A549 (cell line): Measurements from ENCODE around the gene NCAPD3. TPM values are rescaled to one million over a fixed set of nuclear protein-coding genes. Genes with fewer than 3 reads are reported as not detected.

Source experiments
- ATAC-seq, 2 experiments: fragments of 200-7000 bp in 1 of 2; fragments of >200 bp in 1 of 2; cut with Nextera tagmentation in 1 of 2; cut with Tn5 transposase in 1 of 2; 3 replicates each; pipeline versions ENCODE4 v1.8.0 to v1.9.1; 2018 to 2020; ENCODE audit warnings: mild to moderate bottlenecking in 1 of 2, moderate library complexity in 1 of 2
- CTCF ChIA-PET: fragments of 300-600 bp; sonication (Branson Sonifier 250); formaldehyde crosslinking; extraction: SDS; loops from one replicate; lab custom pipeline; 2021; ENCODE audit warnings: antibody characterized with exemption, inconsistent platforms; lab: Yijun Ruan, JAX
- POLR2A ChIA-PET: fragments of 350-600 bp; formaldehyde crosslinking; extraction: SDS; loops from one replicate; lab custom pipeline; 2021; ENCODE audit warnings: antibody characterized with exemption, inconsistent platforms; lab: Yijun Ruan, JAX
- DNase-seq, 2 experiments: peaks; one replicate each; pipeline versions ENCODE4 v3.0.0 to v3.0.0-alpha.2; 2011 to 2016; ENCODE audit warnings: low read depth in 1 of 2, low spot score in 1 of 2
- FAIRE-seq: peaks from 2 replicates; lab custom pipeline; 2011; peaks lifted over from hg19 to GRCh38; lab: Jason Lieb, UNC
- H3K27ac ChIP-seq, 2 experiments: fragments of >200 bp; sonication (Bioruptor Twin); formaldehyde crosslinking; 3 replicates each; pipeline ENCODE4 v1.5.1; 2016 to 2017
- H3K4me1 ChIP-seq: fragments of >200 bp; sonication (Bioruptor Twin); formaldehyde crosslinking; 3 replicates; pipeline ENCODE4 v1.6.1; 2016
- H3K4me2 ChIP-seq: fragments of >200 bp; sonication (Bioruptor Twin); formaldehyde crosslinking; 3 replicates; pipeline ENCODE4 v1.6.1; 2016
- H3K4me3 ChIP-seq: fragments of >200 bp; sonication (Bioruptor Twin); formaldehyde crosslinking; 3 replicates; pipeline ENCODE4 v1.5.1; 2016
- H3K9me3 ChIP-seq: fragments of >200 bp; sonication (Bioruptor Twin); formaldehyde crosslinking; 3 replicates; pipeline ENCODE4 v1.6.1; 2016
- CHD2 ChIP-seq: fragments of 150-350 bp; IDR thresholded peaks from 2 replicates; pipeline ENCODE4 v1.6.1; 2014; ENCODE audit warnings: low read length; ENCODE audit not compliant: partially characterized antibody
- EHF ChIP-seq: fragments of 250-450 bp; sonication (Bioruptor Pico); IDR thresholded peaks from 2 replicates; pipeline ENCODE4 v1.5.0; 2020; ENCODE audit warnings: mild to moderate bottlenecking
- ESRRA ChIP-seq: fragments of 150-350 bp; IDR thresholded peaks from 2 replicates; pipeline ENCODE4 v1.6.1; 2014; ENCODE audit warnings: mild to moderate bottlenecking, low read length, borderline replicate concordance
- FOSL2 ChIP-seq, 2 experiments: fragments of 450-650 bp in 1 of 2; fragments of >200 bp in 1 of 2; sonication (Bioruptor Twin) in 1 of 2; formaldehyde crosslinking; IDR thresholded peaks; 2 replicates each; pipeline versions ENCODE4 v1.5.0 to v1.6.1; 2016 to 2020; ENCODE audit warnings: mild to moderate bottlenecking in 1 of 2, moderate library complexity in 1 of 2
- JUN ChIP-seq, 2 experiments: fragments of >200 bp; sonication (Bioruptor Twin); formaldehyde crosslinking; IDR thresholded peaks; 2 replicates in 1 of 2; 3 replicates in 1 of 2; pipeline ENCODE4 v1.6.1; 2016 to 2017
- MAZ ChIP-seq: fragments of 150-350 bp; IDR thresholded peaks from 2 replicates; pipeline ENCODE4 v1.6.1; 2014; ENCODE audit warnings: antibody characterized with exemption, low read depth, low read length, borderline replicate concordance
- MYC ChIP-seq: IDR thresholded peaks from 2 replicates; pipeline ENCODE4 v1.6.1; 2012; ENCODE audit warnings: mild to moderate bottlenecking, inconsistent platforms, low read length, improper control_type of control experiment, borderline replicate concordance
- NPAS2 ChIP-seq: fragments of 250-450 bp; sonication (Bioruptor Pico); IDR thresholded peaks from 2 replicates; pipeline ENCODE4 v1.8.0; 2022; ENCODE audit warnings: mild to moderate bottlenecking, moderate library complexity, borderline replicate concordance
- POLR2A ChIP-seq: IDR thresholded peaks from 2 replicates; pipeline ENCODE4 v1.6.1; 2012; ENCODE audit warnings: mild to moderate bottlenecking, low read length
- RAD21 ChIP-seq, 2 experiments: fragments of >200 bp in 1 of 2; sonication (Bioruptor Twin) in 1 of 2; formaldehyde crosslinking in 1 of 2; IDR thresholded peaks in 1 of 2; conservative IDR thresholded peaks in 1 of 2; 2 replicates in 1 of 2; 3 replicates in 1 of 2; pipeline ENCODE4 v1.6.1; 2012 to 2018; ENCODE audit warnings: inconsistent platforms in 1 of 2
- RFX5 ChIP-seq: fragments of 450-650 bp; IDR thresholded peaks from 2 replicates; pipeline ENCODE4 v1.7.1; 2014; ENCODE audit warnings: antibody characterized with exemption, mild to moderate bottlenecking, moderate library complexity
- RNF2 ChIP-seq: fragments of 200-600 bp; sonication (generic); IDR thresholded peaks from 2 replicates; pipeline ENCODE4 v1.6.1; 2016; ENCODE audit warnings: low read depth, mild to moderate bottlenecking, antibody characterized with exemption, moderate library complexity, borderline replicate concordance
- SMC3 ChIP-seq: fragments of >200 bp; sonication (Bioruptor Twin); formaldehyde crosslinking; IDR thresholded peaks from 3 replicates; pipeline ENCODE4 v1.6.1; 2018; ENCODE audit warnings: inconsistent platforms
- ZC3H11A ChIP-seq: fragments of 450-650 bp; IDR thresholded peaks from 2 replicates; pipeline ENCODE4 v1.6.1; 2014; ENCODE audit warnings: antibody characterized with exemption, mild to moderate bottlenecking
- WGBS: methylation state at CpG from one replicate; pipeline ENCODE4 v1.1.6; 2017; ENCODE audit errors: missing lambda C conversion rate; 5-methylcytosine and 5-hydroxymethylcytosine counted together
- polyA plus RNA-seq, 4 experiments: library from polyadenylated mRNA; depleted of rRNA in 3 of 4; stranded (reverse); fragments of >200 nt; fragmentation: RNase III in 1 of 4; extraction: RNeasy Plus Mini Kit Qiagen cat#74134 plus additional on column Dnase treatment in 1 of 4; gene quantifications; 2 replicates in 3 of 4; 3 replicates in 1 of 4; pipeline ENCODE4 v1.2.3, GENCODE V29; 2011 to 2017
- TF ChIP-seq, protein P1 (sequence below): fragments of >200 bp; sonication (Bioruptor Twin); formaldehyde crosslinking; IDR thresholded peaks from 3 replicates; pipeline ENCODE4 v1.5.1; 2016
- TF ChIP-seq, protein P2 (sequence below): IDR thresholded peaks from 2 replicates; pipeline ENCODE4 v1.6.1; 2012
- TF ChIP-seq, protein P3 (sequence below): fragments of 250-450 bp; sonication (Bioruptor Pico); IDR thresholded peaks from 2 replicates; pipeline ENCODE4 v1.5.0; 2021; ENCODE audit warnings: mild to moderate bottlenecking, moderate library complexity, borderline replicate concordance
- TF ChIP-seq, protein P4 (sequence below): fragments of 200-600 bp; sonication (generic); IDR thresholded peaks from 2 replicates; pipeline ENCODE4 v1.6.1; 2016; ENCODE audit warnings: antibody characterized with exemption, mild to moderate bottlenecking, moderate library complexity
- TF ChIP-seq, protein P5 (sequence below): fragments of 150-350 bp; IDR thresholded peaks from 2 replicates; pipeline ENCODE4 v1.6.1; 2014; ENCODE audit warnings: low read depth, mild to moderate bottlenecking, low read length

NCAPD3 gene
- polyA plus RNA-seq, 2 of the 4 experiments (the other 2 are of a cell fraction) = 26.6 to 36.0 TPM

DNA sequence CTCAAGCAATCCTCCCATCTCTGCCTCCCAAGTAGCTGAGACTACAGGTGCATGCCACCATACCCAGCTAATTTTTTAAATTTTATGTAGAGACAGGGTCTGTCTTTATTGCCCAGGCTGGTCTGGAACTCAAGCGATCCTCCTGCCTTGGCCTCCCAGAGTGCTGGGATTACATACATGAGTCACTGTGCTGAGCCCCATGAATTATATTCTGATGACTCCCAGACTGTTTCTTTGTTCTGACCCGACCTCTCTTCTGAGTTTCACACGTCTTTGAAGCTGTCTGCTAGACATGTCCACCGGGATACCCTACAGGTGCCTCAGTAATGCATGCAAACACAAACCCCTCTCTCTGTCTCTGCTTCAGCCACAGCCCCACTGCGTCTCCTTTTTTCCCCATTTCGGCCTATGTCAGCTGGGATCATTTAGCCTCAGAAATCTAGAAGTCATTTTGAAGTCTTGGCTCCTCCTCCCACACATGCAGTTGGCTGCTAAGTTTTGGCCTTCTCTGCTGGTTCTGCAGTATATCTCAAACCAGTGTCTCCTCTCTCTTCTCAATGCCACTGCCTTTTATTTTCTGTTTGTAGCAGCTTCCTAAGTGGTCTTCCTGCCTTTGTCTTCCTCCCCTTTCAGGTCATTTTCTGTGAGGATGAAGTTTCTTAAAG, 5.5 kb upstream of the NCAPD3 start:
- ChIA-PET CTCF (interaction anchor here (1.6 kb wide), 1 partner anchor 33 kb away, joined by 4 read pairs; no protein-coding TSS in a partner anchor), POLR2A (no interaction called here)
- WGBS = 65% methylated on average over 6 of the region's 6 CpGs
- no peak overlapping the region for H3K27ac ChIP-seq
- H3K9me3 ChIP-seq = no peaks in the 10 kb centered on the region
- peaks cover 8% of the 10 kb centered on the region; the same call in 1 of the 3 replicates for H3K4me1 ChIP-seq
- ATAC-seq (no peak), DNase-seq (no peak), FAIRE-seq (no peak)
- no peak overlapping the region for H3K4me3 ChIP-seq
- TF ChIP-seq FOSL2 (IDR thresholded peaks at IDR 0.05) = no peak
- no peak for TF ChIP-seq FOSL2 (CRISPR knock-in tag; IDR thresholded peaks at IDR 0.05)
- no peak for TF ChIP-seq ESRRA
- no peak for TF ChIP-seq SMC3
- TF ChIP-seq RNF2 = no peak
- no peak for TF ChIP-seq MYC
- TF ChIP-seq JUN (IDR thresholded peaks at IDR 0.05) = no peak
- TF ChIP-seq EHF (CRISPR knock-in tag) = no peak
- TF ChIP-seq NPAS2 = no peak
- TF ChIP-seq ZC3H11A = no peak
- TF ChIP-seq, protein P1, sequence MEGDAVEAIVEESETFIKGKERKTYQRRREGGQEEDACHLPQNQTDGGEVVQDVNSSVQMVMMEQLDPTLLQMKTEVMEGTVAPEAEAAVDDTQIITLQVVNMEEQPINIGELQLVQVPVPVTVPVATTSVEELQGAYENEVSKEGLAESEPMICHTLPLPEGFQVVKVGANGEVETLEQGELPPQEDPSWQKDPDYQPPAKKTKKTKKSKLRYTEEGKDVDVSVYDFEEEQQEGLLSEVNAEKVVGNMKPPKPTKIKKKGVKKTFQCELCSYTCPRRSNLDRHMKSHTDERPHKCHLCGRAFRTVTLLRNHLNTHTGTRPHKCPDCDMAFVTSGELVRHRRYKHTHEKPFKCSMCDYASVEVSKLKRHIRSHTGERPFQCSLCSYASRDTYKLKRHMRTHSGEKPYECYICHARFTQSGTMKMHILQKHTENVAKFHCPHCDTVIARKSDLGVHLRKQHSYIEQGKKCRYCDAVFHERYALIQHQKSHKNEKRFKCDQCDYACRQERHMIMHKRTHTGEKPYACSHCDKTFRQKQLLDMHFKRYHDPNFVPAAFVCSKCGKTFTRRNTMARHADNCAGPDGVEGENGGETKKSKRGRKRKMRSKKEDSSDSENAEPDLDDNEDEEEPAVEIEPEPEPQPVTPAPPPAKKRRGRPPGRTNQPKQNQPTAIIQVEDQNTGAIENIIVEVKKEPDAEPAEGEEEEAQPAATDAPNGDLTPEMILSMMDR = no peak
- TF ChIP-seq, protein P2, sequence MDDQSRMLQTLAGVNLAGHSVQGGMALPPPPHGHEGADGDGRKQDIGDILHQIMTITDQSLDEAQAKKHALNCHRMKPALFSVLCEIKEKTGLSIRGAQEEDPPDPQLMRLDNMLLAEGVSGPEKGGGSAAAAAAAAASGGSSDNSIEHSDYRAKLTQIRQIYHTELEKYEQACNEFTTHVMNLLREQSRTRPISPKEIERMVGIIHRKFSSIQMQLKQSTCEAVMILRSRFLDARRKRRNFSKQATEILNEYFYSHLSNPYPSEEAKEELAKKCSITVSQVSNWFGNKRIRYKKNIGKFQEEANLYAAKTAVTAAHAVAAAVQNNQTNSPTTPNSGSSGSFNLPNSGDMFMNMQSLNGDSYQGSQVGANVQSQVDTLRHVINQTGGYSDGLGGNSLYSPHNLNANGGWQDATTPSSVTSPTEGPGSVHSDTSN = no peak
- TF ChIP-seq RAD21 (conservative IDR thresholded peaks at IDR 0.05 in 1 of 2, IDR thresholded peaks at IDR 0.05 in 1 of 2) = no peak
- no peak for TF ChIP-seq RFX5
- TF ChIP-seq, protein P3, sequence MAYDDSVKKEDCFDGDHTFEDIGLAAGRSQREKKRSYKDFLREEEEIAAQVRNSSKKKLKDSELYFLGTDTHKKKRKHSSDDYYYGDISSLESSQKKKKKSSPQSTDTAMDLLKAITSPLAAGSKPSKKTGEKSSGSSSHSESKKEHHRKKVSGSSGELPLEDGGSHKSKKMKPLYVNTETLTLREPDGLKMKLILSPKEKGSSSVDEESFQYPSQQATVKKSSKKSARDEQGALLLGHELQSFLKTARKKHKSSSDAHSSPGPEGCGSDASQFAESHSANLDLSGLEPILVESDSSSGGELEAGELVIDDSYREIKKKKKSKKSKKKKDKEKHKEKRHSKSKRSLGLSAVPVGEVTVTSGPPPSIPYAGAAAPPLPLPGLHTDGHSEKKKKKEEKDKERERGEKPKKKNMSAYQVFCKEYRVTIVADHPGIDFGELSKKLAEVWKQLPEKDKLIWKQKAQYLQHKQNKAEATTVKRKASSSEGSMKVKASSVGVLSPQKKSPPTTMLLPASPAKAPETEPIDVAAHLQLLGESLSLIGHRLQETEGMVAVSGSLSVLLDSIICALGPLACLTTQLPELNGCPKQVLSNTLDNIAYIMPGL (CRISPR knock-in tag) = no peak
- TF ChIP-seq, protein P4, sequence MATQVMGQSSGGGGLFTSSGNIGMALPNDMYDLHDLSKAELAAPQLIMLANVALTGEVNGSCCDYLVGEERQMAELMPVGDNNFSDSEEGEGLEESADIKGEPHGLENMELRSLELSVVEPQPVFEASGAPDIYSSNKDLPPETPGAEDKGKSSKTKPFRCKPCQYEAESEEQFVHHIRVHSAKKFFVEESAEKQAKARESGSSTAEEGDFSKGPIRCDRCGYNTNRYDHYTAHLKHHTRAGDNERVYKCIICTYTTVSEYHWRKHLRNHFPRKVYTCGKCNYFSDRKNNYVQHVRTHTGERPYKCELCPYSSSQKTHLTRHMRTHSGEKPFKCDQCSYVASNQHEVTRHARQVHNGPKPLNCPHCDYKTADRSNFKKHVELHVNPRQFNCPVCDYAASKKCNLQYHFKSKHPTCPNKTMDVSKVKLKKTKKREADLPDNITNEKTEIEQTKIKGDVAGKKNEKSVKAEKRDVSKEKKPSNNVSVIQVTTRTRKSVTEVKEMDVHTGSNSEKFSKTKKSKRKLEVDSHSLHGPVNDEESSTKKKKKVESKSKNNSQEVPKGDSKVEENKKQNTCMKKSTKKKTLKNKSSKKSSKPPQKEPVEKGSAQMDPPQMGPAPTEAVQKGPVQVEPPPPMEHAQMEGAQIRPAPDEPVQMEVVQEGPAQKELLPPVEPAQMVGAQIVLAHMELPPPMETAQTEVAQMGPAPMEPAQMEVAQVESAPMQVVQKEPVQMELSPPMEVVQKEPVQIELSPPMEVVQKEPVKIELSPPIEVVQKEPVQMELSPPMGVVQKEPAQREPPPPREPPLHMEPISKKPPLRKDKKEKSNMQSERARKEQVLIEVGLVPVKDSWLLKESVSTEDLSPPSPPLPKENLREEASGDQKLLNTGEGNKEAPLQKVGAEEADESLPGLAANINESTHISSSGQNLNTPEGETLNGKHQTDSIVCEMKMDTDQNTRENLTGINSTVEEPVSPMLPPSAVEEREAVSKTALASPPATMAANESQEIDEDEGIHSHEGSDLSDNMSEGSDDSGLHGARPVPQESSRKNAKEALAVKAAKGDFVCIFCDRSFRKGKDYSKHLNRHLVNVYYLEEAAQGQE = no peak
- TF ChIP-seq POLR2A = no peak
- no peak for TF ChIP-seq MAZ
- TF ChIP-seq, protein P5, sequence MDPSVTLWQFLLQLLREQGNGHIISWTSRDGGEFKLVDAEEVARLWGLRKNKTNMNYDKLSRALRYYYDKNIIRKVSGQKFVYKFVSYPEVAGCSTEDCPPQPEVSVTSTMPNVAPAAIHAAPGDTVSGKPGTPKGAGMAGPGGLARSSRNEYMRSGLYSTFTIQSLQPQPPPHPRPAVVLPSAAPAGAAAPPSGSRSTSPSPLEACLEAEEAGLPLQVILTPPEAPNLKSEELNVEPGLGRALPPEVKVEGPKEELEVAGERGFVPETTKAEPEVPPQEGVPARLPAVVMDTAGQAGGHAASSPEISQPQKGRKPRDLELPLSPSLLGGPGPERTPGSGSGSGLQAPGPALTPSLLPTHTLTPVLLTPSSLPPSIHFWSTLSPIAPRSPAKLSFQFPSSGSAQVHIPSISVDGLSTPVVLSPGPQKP = no peak
- no peak for TF ChIP-seq CHD2
- TF ChIP-seq, all 56 proteins: peak for 0
- no peak overlapping the region for H3K4me2 ChIP-seq
